Parathyroid adenoma (tissue), 2 donors: ENCODE measurements around the gene FREM2.

Source experiments
- H2AFZ ChIP-seq: fragments of 300-600 bp; sonication (generic); one replicate; pipeline ENCODE4 v1.7.0; 2017; ENCODE audit warnings: antibody characterized with exemption, mild to moderate bottlenecking
- H3K27ac ChIP-seq: fragments of 300-600 bp; sonication (generic); one replicate; pipeline ENCODE4 v1.7.0; 2017
- H3K27me3 ChIP-seq: fragments of 300-600 bp; sonication (generic); one replicate; pipeline ENCODE4 v1.7.0; 2017; ENCODE audit warnings: low read length; ENCODE audit not compliant: control insufficient read depth, insufficient read depth
- H3K36me3 ChIP-seq: fragments of 300-600 bp; sonication (generic); one replicate; pipeline ENCODE4 v1.7.0; 2017; ENCODE audit warnings: low read length; ENCODE audit not compliant: control insufficient read depth, insufficient read depth
- H3K4me1 ChIP-seq: fragments of 300-600 bp; sonication (generic); one replicate; pipeline ENCODE4 v1.7.0; 2017; ENCODE audit warnings: control low read depth
- H3K4me2 ChIP-seq: fragments of 300-600 bp; sonication (generic); one replicate; pipeline ENCODE4 v1.7.0; 2017; ENCODE audit warnings: low read length
- H3K4me3 ChIP-seq: fragments of 300-600 bp; sonication (generic); one replicate; pipeline ENCODE4 v1.7.0; 2017; ENCODE audit warnings: low read depth, low read length
- H3K79me2 ChIP-seq: fragments of 300-600 bp; sonication (generic); one replicate; pipeline ENCODE4 v1.7.0; 2017; ENCODE audit warnings: control low read depth
- H3K9ac ChIP-seq: fragments of 300-600 bp; sonication (generic); one replicate; pipeline ENCODE4 v1.7.0; 2017; ENCODE audit warnings: mild to moderate bottlenecking
- H3K9me3 ChIP-seq: fragments of 300-600 bp; sonication (generic); one replicate; pipeline ENCODE4 v1.7.0; 2017; ENCODE audit warnings: low read length; ENCODE audit not compliant: control insufficient read depth
- CTCF ChIP-seq: fragments of 300-600 bp; sonication (generic); IDR thresholded peaks from one replicate; pipeline ENCODE4 v1.7.0; 2017; ENCODE audit warnings: antibody characterized with exemption, mild to moderate bottlenecking
- donor health status: primary hyperparathyroidism.

Gene FREM2

GRCh38 chr13:38868870-38869269, 182.0 kb downstream of the FREM2 start:
- Histone ChIP-seq H3K4me1 (no peaks in the 10 kb centered on the region), H3K4me2 (no peak overlapping the region), H2AFZ (no peak overlapping the region), H3K27me3 (no peaks in the 10 kb centered on the region), H3K9ac (no peak overlapping the region), H3K79me2 (no peaks in the 10 kb centered on the region), H3K36me3 (no peaks in the 10 kb centered on the region), H3K27ac (no peak overlapping the region), H3K4me3 (no peak overlapping the region), H3K9me3 (no peaks in the 10 kb centered on the region)
- no peak for TF ChIP-seq CTCF

- no peaks in the 10 kb centered on the region for H3K27me3 ChIP-seq
- H3K79me2 ChIP-seq, result no peaks in the 10 kb centered on the region
- H3K36me3 ChIP-seq, result no peaks in the 10 kb centered on the region
- no peaks in the 10 kb centered on the region for H3K9me3 ChIP-seq
- H3K4me3 ChIP-seq, result no peak overlapping the region
- H3K4me2 ChIP-seq, result no peak overlapping the region
- H2AFZ ChIP-seq, result no peak overlapping the region
- H3K9ac ChIP-seq, result no peak overlapping the region
- no peaks in the 10 kb centered on the region for H3K4me1 ChIP-seq
- TF ChIP-seq CTCF, result no peak
- H3K27ac ChIP-seq, result no peak overlapping the region
These were observed 184.4 kb downstream of the FREM2 start for GRCh38 chr13:38871275-38871674.

GRCh38 chr13:38872693-38873092, 185.8 kb downstream of the FREM2 start:
- no peaks in the 10 kb centered on the region for H3K27me3 ChIP-seq
- no peaks in the 10 kb centered on the region for H3K36me3 ChIP-seq
- H3K79me2 ChIP-seq, result no peaks in the 10 kb centered on the region
- no peak overlapping the region for H3K27ac ChIP-seq
- H3K4me3 ChIP-seq, result no peak overlapping the region
- H2AFZ ChIP-seq, result no peak overlapping the region
- H3K4me1 ChIP-seq, result no peaks in the 10 kb centered on the region
- no peaks in the 10 kb centered on the region for H3K9me3 ChIP-seq
- TF ChIP-seq CTCF, result no peak
- H3K4me2 ChIP-seq, result no peak overlapping the region
- H3K9ac ChIP-seq, result no peak overlapping the region

GRCh38 chr13:38875186-38875875, 188.5 kb downstream of the FREM2 start:
- Histone ChIP-seq H3K9ac (no peak overlapping the region), H3K4me3 (no peak overlapping the region), H3K27ac (no peak overlapping the region), H3K4me2 (no peak overlapping the region), H3K79me2 (no peaks in the 10 kb centered on the region), H3K27me3 (no peaks in the 10 kb centered on the region), H3K36me3 (no peaks in the 10 kb centered on the region), H2AFZ (no peak overlapping the region), H3K4me1 (no peaks in the 10 kb centered on the region), H3K9me3 (no peaks in the 10 kb centered on the region)
- TF ChIP-seq CTCF, result no peak

GRCh38 chr13:38879278-38879677, 192.4 kb downstream of the FREM2 start:
- Histone ChIP-seq H3K9me3 (no peaks in the 10 kb centered on the region), H3K79me2 (no peaks in the 10 kb centered on the region), H2AFZ (no peak overlapping the region), H3K27ac (no peak overlapping the region), H3K4me1 (no peaks in the 10 kb centered on the region), H3K9ac (no peak overlapping the region), H3K4me3 (no peak overlapping the region), H3K36me3 (no peaks in the 10 kb centered on the region), H3K4me2 (no peak overlapping the region), H3K27me3 (no peaks in the 10 kb centered on the region)
- TF ChIP-seq CTCF, result no peak
